ENCODE measurements around the gene RNF213.
"Not testable (repeated sequence)": the region's sequence is repeated elsewhere in the genome, so short reads cannot be mapped to it uniquely, and the experiment has no call there.

RNF213 gene

GRCh38 chr17:80303824-80304223 is 43.2 kb downstream of the RNF213 start:
- in situ Hi-C loops (cut with MboI; ENCODE audit: low pct_unique_long_range_greater_than_20kb, low sequenced_read_pairs, unreplicated experiment) = no loop called here
- DNase-seq (ENCODE audit: low spot score) = no peak
- TF ChIP-seq, protein P1, sequence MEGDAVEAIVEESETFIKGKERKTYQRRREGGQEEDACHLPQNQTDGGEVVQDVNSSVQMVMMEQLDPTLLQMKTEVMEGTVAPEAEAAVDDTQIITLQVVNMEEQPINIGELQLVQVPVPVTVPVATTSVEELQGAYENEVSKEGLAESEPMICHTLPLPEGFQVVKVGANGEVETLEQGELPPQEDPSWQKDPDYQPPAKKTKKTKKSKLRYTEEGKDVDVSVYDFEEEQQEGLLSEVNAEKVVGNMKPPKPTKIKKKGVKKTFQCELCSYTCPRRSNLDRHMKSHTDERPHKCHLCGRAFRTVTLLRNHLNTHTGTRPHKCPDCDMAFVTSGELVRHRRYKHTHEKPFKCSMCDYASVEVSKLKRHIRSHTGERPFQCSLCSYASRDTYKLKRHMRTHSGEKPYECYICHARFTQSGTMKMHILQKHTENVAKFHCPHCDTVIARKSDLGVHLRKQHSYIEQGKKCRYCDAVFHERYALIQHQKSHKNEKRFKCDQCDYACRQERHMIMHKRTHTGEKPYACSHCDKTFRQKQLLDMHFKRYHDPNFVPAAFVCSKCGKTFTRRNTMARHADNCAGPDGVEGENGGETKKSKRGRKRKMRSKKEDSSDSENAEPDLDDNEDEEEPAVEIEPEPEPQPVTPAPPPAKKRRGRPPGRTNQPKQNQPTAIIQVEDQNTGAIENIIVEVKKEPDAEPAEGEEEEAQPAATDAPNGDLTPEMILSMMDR (IDR thresholded peaks at IDR 0.05; ENCODE audit: extremely low read depth, insufficient read depth, missing control alignments) = no peak

DNA sequence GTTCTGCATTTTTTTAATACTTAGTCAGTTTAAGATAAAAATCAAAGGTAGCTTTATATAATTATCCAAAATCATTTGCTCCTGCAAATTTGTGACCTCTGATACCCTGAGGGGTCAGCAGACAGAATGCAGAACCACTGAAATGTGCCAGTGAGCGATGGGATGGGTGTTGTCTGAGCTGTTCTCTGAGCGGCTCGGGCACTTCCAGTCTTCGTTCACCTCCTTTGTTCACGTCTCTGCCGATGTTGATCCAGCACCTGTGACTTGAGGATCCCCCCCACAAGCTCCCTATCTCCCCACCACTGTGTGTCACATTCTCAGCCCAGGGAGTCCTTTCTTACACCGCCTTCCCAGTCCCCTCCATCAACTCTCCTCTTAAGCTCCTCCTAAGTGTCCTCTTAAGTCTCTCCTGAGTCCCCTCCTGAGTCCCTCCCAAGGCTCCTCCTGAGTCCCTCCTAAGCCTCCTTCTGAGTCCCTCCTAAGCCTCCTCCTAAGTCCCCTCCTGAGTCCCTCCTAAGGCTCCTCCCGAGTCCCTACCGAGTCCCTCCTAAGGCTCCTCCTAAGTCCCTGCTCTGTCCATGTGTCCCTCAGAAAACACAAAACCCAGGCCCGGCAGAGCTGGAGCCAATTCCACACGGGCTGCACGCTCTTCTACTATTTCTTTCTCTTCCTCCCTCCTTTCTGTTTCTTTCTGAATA is 47.5 kb downstream of the RNF213 start:
- in situ Hi-C loops (cut with MboI; ENCODE audit: low pct_unique_long_range_greater_than_20kb, low sequenced_read_pairs, unreplicated experiment) = no loop called here
- no peak for DNase-seq (ENCODE audit: low spot score)
- TF ChIP-seq, protein P1 (IDR thresholded peaks at IDR 0.05; ENCODE audit: extremely low read depth, insufficient read depth, missing control alignments) = no peak

GRCh38 chr17:80308692-80309517 is 48.3 kb downstream of the RNF213 start:
- TF ChIP-seq, protein P1 (IDR thresholded peaks at IDR 0.05; ENCODE audit: extremely low read depth, insufficient read depth, missing control alignments) = no peak

DNA sequence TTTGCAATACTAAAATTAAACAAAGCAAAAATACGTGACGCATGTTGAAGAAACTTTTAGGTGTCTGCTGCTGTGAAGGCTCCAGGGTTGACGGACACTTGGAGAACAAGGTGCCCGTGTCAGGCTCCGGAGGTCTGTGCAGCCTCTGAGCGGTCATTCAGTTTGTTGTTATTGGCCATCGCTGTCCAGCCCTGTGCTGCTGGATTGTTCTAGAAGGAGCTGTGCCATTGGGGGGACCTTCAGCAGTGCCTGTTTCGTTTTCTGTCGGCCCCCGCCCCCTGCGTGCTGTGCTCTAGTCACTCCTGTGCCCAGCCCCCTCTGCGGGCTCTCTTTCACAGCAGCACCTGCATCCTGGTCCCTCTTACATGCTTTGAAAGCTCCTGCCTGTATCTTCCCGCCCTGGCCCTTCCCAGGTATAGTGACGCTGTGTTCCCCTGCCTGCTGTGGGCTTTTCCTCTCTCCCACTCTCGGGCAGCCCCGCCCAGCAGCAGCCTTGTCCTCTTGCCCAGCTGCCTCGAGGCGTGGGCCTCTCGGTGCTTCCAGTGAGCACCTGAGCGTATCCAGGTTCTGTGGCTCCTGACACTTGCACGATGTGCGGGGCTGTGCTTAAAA is 50.7 kb downstream of the RNF213 start:
- no peak for DNase-seq (ENCODE audit: low spot score)
- TF ChIP-seq, protein P1 (IDR thresholded peaks at IDR 0.05; ENCODE audit: extremely low read depth, insufficient read depth, missing control alignments) = no peak
- in situ Hi-C loops (cut with MboI; ENCODE audit: low pct_unique_long_range_greater_than_20kb, low sequenced_read_pairs, unreplicated experiment) = no loop called here

More at GRCh38 chr17:80308692-80309517, 48.3 kb downstream of the RNF213 start:
- in situ Hi-C loops (cut with MboI; ENCODE audit: low pct_unique_long_range_greater_than_20kb, low sequenced_read_pairs, unreplicated experiment) = no loop called here
- DNase-seq (ENCODE audit: low spot score) = no peak

DNA sequence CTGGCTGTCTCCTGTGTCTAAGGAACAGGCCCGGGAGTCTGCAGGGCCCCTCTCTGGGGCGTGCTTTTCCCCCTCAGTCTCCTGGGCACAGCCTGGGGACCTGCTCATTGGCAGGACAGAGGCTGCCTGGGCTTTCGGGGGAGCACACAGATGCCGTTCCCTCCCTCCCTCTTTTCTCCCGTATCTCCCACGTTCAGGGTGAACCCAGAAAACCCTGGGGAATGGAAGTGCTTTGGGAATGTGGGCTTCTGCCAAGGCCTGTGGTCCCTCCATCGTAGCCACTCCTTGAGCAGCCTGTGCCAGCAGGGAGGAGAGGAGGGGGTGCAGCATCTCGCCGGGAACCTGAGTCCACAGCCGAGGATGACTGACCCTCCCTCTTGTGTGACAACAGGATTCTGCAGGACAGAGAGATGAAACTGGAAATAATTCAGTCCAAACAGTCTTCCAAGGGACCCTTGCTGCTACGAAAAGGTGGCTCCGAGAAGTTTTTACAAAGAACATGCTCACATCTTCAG is 52.0 kb downstream of the RNF213 start:
- TF ChIP-seq, protein P1 (IDR thresholded peaks at IDR 0.05; ENCODE audit: extremely low read depth, insufficient read depth, missing control alignments) = no peak
- no peak for DNase-seq (ENCODE audit: low spot score)
- in situ Hi-C loops (cut with MboI; ENCODE audit: low pct_unique_long_range_greater_than_20kb, low sequenced_read_pairs, unreplicated experiment) = no loop called here

DNA sequence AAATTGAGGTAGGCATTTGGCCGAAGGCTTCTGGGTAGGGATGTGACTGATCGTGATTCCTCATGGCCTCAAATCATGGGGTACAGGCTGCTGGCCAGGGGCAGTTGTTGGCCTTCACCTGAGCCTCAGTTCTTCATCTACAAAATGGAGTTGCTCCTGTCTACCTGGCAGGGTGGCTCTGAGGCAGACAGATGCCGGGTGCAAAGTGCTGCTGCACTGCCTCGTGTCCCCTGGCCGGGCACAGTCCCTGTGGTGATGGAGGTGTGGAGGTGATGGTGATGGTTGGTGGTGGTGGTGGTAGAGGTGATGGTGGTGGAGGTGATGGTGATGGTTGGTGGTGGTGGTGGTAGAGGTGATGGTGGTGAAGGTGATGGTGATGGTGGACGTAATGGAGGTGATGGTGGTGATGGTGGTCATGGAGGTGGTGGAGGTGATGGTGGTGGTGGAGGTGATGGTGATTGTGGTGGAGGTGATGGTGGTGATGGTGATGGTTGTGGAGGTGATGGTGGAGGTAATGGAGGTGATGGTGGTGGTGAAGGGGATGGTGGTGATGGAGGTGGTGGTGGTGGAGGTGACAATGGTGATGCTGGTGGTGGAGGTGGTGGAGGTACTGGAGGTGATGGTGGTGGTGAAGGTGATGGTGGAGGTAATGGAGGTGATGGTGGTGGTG is 52.6 kb downstream of the RNF213 start:
- TF ChIP-seq, protein P1 (IDR thresholded peaks at IDR 0.05; ENCODE audit: extremely low read depth, insufficient read depth, missing control alignments) = no peak
- no peak for DNase-seq (ENCODE audit: low spot score)
- in situ Hi-C loops (cut with MboI; ENCODE audit: low pct_unique_long_range_greater_than_20kb, low sequenced_read_pairs, unreplicated experiment) = no loop called here

DNA sequence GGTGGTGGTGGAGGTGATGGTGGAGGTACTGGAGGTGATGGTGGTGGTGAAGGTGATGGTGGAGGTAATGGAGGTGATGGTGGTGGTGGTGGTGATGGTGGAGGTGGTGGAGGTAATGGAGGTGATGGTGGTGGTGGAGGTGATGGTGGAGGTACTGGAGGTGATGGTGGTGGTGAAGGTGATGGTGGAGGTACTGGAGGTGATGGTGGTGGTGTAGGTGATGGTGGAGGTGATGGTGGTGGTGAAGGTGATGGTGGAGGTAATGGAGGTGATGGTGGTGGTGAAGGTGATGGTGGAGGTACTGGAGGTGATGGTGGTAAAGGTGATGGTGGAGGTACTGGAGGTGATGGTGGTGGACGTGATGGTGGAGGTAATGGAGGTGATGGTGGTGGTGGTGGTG is 53.3 kb downstream of the RNF213 start:
- DNase-seq (ENCODE audit: low spot score); in situ Hi-C loops (cut with MboI; ENCODE audit: low pct_unique_long_range_greater_than_20kb, low sequenced_read_pairs, unreplicated experiment): not testable (repeated sequence)
